GM23338 (cell line): ENCODE results near the gene TTC33. TPM values are rescaled to one million over a fixed set of nuclear protein-coding genes. Genes with fewer than 3 reads are reported as not detected.

ENCODE experiments used
- ATAC-seq: fragments of 200-7000 bp; cut with Tn5 transposase; 3 replicates; pipeline ENCODE4 v1.9.1; 2020
- DNase-seq: peaks from one replicate; pipeline ENCODE4 v3.0.0-alpha.2; 2015; ENCODE audit warnings: low spot score
- H2AFZ ChIP-seq: fragments of 200-600 bp; sonication (generic); 2 replicates; pipeline ENCODE4 v1.8.0; 2016; ENCODE audit warnings: antibody characterized with exemption, mild to moderate bottlenecking, moderate library complexity
- H3F3A ChIP-seq: fragments of 200-600 bp; sonication (generic); replicated peaks from 2 replicates; pipeline ENCODE4 v1.8.0; 2017; ENCODE audit warnings: antibody characterized with exemption, mixed run types, low read depth
- H3K27ac ChIP-seq: fragments of 200-600 bp; sonication (generic); 2 replicates; pipeline ENCODE4 v1.6.1; 2016; ENCODE audit warnings: low read depth
- H3K27me3 ChIP-seq: fragments of 200-600 bp; sonication (generic); 2 replicates; pipeline ENCODE4 v1.8.0; 2016; ENCODE audit warnings: mild to moderate bottlenecking, mixed run types, moderate library complexity; ENCODE audit not compliant: insufficient read depth
- H3K36me3 ChIP-seq: fragments of 200-600 bp; sonication (generic); 2 replicates; pipeline ENCODE4 v1.8.0; 2016; ENCODE audit warnings: mild to moderate bottlenecking; ENCODE audit not compliant: insufficient read depth
- H3K4me1 ChIP-seq: fragments of 200-600 bp; sonication (generic); 2 replicates; pipeline ENCODE4 v1.8.0; 2016; ENCODE audit warnings: mild to moderate bottlenecking, moderate library complexity; ENCODE audit not compliant: insufficient read depth
- H3K4me2 ChIP-seq: fragments of 200-600 bp; sonication (generic); 2 replicates; pipeline ENCODE4 v1.7.1; 2017; ENCODE audit warnings: mixed run types
- H3K4me3 ChIP-seq: fragments of 200-600 bp; sonication (generic); 2 replicates; pipeline ENCODE4 v1.6.1; 2016; ENCODE audit warnings: mixed run types
- H3K79me2 ChIP-seq: fragments of 200-600 bp; sonication (generic); replicated peaks from 2 replicates; pipeline ENCODE4 v1.8.0; 2017; ENCODE audit warnings: mild to moderate bottlenecking; ENCODE audit not compliant: insufficient read depth
- H3K9me2 ChIP-seq: fragments of 200-600 bp; sonication (generic); 2 replicates; pipeline ENCODE4 v1.8.0; 2017; ENCODE audit not compliant: insufficient read depth
- H4K20me1 ChIP-seq: fragments of 200-600 bp; sonication (generic); replicated peaks from 2 replicates; pipeline ENCODE4 v1.8.0; 2017; ENCODE audit warnings: mild to moderate bottlenecking; ENCODE audit not compliant: insufficient read depth
- H3K27ac Mint-ChIP-seq: 2 replicates; pipeline ENCODE4 v1.8.0; 2020; ENCODE audit warnings: inconsistent platforms, mild to moderate bottlenecking, moderate library complexity, mixed read lengths
- H3K27me3 Mint-ChIP-seq: 3 replicates; pipeline ENCODE4 v1.8.0; 2022; ENCODE audit warnings: low read depth, mild to moderate bottlenecking, moderate library complexity, mixed read lengths, inconsistent platforms; ENCODE audit not compliant: insufficient read depth, poor library complexity
- H3K36me3 Mint-ChIP-seq: 3 replicates; pipeline ENCODE4 v1.8.0; 2021; ENCODE audit warnings: low read depth, mild to moderate bottlenecking, inconsistent platforms, moderate library complexity, mixed read lengths
- H3K4me1 Mint-ChIP-seq: 3 replicates; pipeline ENCODE4 v1.8.0; 2020; ENCODE audit warnings: mild to moderate bottlenecking, inconsistent platforms, mixed read lengths
- H3K4me3 Mint-ChIP-seq: 3 replicates; pipeline ENCODE4 v1.8.0; 2021; ENCODE audit warnings: moderate library complexity, mild to moderate bottlenecking, inconsistent platforms, mixed read lengths
- H3K9me3 Mint-ChIP-seq: 3 replicates; pipeline ENCODE4 v1.8.0; 2020; ENCODE audit warnings: moderate library complexity, mild to moderate bottlenecking, inconsistent platforms, mixed read lengths
- CREB1 ChIP-seq: fragments of 250-450 bp; sonication (Bioruptor Pico); IDR thresholded peaks from 2 replicates; pipeline ENCODE4 v1.5.0; 2020; ENCODE audit warnings: low read depth, mild to moderate bottlenecking, moderate library complexity
- CTCF ChIP-seq, 2 experiments: fragments of 200-600 bp in 1 of 2; sonication (generic) in 1 of 2; conservative IDR thresholded peaks; 2 replicates each; pipeline versions ENCODE4 v1.5.1 to v1.6.1; 2016 to 2017; ENCODE audit warnings: antibody characterized with exemption in 2 of 2, low read depth in 2 of 2, mild to moderate bottlenecking in 2 of 2, moderate library complexity in 1 of 2
- ETS1 ChIP-seq: IDR thresholded peaks from 2 replicates; pipeline ENCODE4 v1.6.1; 2016; ENCODE audit warnings: antibody characterized with exemption
- EZH2 ChIP-seq: fragments of 200-600 bp; sonication (generic); IDR thresholded peaks from one replicate; pipeline ENCODE4 v1.8.0; 2017; ENCODE audit warnings: antibody characterized with exemption, mild to moderate bottlenecking, low read depth; ENCODE audit not compliant: unreplicated experiment
- EZH2phosphoT487 ChIP-seq: fragments of 200-600 bp; sonication (generic); IDR thresholded peaks from one replicate; pipeline ENCODE4 v1.8.1; 2018; ENCODE audit warnings: antibody characterized with exemption; ENCODE audit not compliant: unreplicated experiment
- JUNB ChIP-seq: IDR thresholded peaks from one replicate; pipeline ENCODE4 v1.6.1; 2016; ENCODE audit warnings: antibody characterized with exemption; ENCODE audit not compliant: unreplicated experiment
- NANOG ChIP-seq: IDR thresholded peaks from 2 replicates; pipeline ENCODE4 v1.6.1; 2016; ENCODE audit warnings: antibody characterized with exemption, borderline replicate concordance
- POLR2AphosphoS5 ChIP-seq: IDR thresholded peaks from 2 replicates; pipeline ENCODE4 v1.6.1; 2016; ENCODE audit warnings: antibody characterized with exemption, low read depth
- STAT1 ChIP-seq: IDR thresholded peaks from one replicate; pipeline ENCODE4 v1.6.1; 2016; ENCODE audit warnings: antibody characterized with exemption; ENCODE audit not compliant: unreplicated experiment
- ZNF114 ChIP-seq: fragments of 250-450 bp; sonication (Bioruptor Pico); IDR thresholded peaks from 2 replicates; pipeline ENCODE4 v1.5.0; 2020; ENCODE audit warnings: mild to moderate bottlenecking, moderate library complexity
- ZNF331 ChIP-seq: fragments of 250-450 bp; sonication (Bioruptor Pico); IDR thresholded peaks from 2 replicates; pipeline ENCODE4 v1.5.0; 2020; ENCODE audit warnings: low read depth, mild to moderate bottlenecking, moderate library complexity
- ZNF462 ChIP-seq: fragments of 250-450 bp; sonication (Bioruptor Pico); IDR thresholded peaks from 2 replicates; pipeline ENCODE4 v1.5.0; 2020; ENCODE audit warnings: mild to moderate bottlenecking, moderate library complexity
- polyA plus RNA-seq: library from polyadenylated mRNA; unstranded; fragments of >200 nt; fragmentation: Nextera tagmentation; extraction: Ambion mirVana; gene quantifications from 2 replicates; pipeline ENCODE4 v1.2.1, GENCODE V29; 2016
- total RNA-seq: library from RNA; depleted of rRNA; stranded (reverse); fragments of >200 nt; shearing (Covaris generic); gene quantifications from 2 replicates; pipeline ENCODE4 v1.2.3, GENCODE V29; 2014
- TF ChIP-seq, protein P1 (sequence below): IDR thresholded peaks from one replicate; pipeline ENCODE4 v1.6.1; 2018; ENCODE audit warnings: antibody characterized with exemption; ENCODE audit not compliant: unreplicated experiment

TTC33 gene
- total and polyA plus RNA-seq, 2 experiments from 2014 or later, result 4.1 to 11.5 TPM

DNA sequence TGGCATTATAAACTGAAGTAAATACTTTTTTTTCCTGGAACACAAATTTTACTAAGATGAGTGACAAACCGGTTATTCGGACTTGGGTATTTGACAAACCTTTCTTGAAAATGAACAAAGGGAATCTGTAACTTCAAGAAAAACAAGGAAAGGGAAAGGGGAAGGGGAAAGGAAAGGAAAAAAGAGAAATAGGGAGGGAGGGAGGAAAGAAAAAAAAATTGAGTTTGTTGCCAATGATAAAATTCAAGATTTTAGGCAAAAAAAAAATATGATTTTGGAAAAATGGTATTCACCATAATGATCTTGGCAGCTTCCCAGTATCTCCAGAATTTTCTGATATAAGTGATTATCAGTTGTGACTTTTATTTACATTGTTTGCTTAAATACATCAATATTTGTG is 1.6 kb upstream of the TTC33 start:
- no peak for DNase-seq
- no peak overlapping the region for H3K4me3 ChIP-seq
- no peak overlapping the region for H3K4me3 Mint-ChIP-seq
- H3K79me2 ChIP-seq, result peaks cover 14% of the 10 kb centered on the region; the same call in 1 of the 2 replicates
- H2AFZ ChIP-seq, result no peak overlapping the region
- H3F3A ChIP-seq, result no peaks in the 10 kb centered on the region
- H3K27ac ChIP-seq, result no peak overlapping the region
- TF ChIP-seq STAT1 (no peak), EZH2phosphoT487 (no peak), EZH2 (no peak), ETS1 (no peak), ZNF114 (CRISPR knock-in tag) (no peak), CTCF (conservative IDR thresholded peaks at IDR 0.05; ENCODE audit: low read depth in 2 of 2) (no peak), POLR2AphosphoS5 (no peak), JUNB (no peak), ZNF331 (CRISPR knock-in tag) (no peak), NANOG (no peak), ZNF462 (CRISPR knock-in tag) (no peak), CREB1 (CRISPR knock-in tag) (no peak)
- TF ChIP-seq, protein P1, sequence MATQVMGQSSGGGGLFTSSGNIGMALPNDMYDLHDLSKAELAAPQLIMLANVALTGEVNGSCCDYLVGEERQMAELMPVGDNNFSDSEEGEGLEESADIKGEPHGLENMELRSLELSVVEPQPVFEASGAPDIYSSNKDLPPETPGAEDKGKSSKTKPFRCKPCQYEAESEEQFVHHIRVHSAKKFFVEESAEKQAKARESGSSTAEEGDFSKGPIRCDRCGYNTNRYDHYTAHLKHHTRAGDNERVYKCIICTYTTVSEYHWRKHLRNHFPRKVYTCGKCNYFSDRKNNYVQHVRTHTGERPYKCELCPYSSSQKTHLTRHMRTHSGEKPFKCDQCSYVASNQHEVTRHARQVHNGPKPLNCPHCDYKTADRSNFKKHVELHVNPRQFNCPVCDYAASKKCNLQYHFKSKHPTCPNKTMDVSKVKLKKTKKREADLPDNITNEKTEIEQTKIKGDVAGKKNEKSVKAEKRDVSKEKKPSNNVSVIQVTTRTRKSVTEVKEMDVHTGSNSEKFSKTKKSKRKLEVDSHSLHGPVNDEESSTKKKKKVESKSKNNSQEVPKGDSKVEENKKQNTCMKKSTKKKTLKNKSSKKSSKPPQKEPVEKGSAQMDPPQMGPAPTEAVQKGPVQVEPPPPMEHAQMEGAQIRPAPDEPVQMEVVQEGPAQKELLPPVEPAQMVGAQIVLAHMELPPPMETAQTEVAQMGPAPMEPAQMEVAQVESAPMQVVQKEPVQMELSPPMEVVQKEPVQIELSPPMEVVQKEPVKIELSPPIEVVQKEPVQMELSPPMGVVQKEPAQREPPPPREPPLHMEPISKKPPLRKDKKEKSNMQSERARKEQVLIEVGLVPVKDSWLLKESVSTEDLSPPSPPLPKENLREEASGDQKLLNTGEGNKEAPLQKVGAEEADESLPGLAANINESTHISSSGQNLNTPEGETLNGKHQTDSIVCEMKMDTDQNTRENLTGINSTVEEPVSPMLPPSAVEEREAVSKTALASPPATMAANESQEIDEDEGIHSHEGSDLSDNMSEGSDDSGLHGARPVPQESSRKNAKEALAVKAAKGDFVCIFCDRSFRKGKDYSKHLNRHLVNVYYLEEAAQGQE, result no peak
- H3K9me2 ChIP-seq, result no peaks in the 10 kb centered on the region
- no peaks in the 10 kb centered on the region for H3K27me3 ChIP-seq
- H3K4me1 Mint-ChIP-seq, result no peaks in the 10 kb centered on the region
- ATAC-seq, result no peak
- no peaks in the 10 kb centered on the region for H3K36me3 ChIP-seq
- H3K27ac Mint-ChIP-seq, result no peak overlapping the region
- no peaks in the 10 kb centered on the region; the same call in 1 of the 2 replicates for H4K20me1 ChIP-seq
- H3K9me3 Mint-ChIP-seq, result peaks cover 3% of the 10 kb centered on the region; the same call in 1 of the 3 replicates
- H3K36me3 Mint-ChIP-seq, result peaks cover 13% of the 10 kb centered on the region; the same call in 2 of the 3 replicates
- H3K27me3 Mint-ChIP-seq, result peaks cover 2% of the 10 kb centered on the region
- H3K4me2 ChIP-seq, result no peak overlapping the region
- H3K4me1 ChIP-seq, result peaks cover 7% of the 10 kb centered on the region; the same call in 1 of the 2 replicates
